ENCODE measurements around the gene TMTC1.

DNA sequence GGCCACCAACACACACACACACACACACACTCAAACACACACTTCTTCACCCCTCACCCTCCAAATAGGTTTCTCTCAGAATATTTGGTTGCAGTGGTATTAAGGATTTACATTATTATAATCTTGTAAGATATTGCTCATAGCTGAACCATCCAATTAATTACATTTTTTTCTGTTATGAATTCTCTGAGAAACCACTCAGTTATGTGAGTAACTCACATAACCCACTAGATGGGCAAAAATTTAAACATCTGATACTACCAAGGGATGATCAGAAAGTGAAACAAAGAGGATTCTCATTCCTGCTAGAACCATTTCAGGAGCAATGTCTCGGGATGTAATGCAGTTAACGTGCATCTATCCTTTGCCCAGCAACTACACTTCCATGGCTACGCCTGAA lies 31.6 kb downstream of the TMTC1 start:
- TF ChIP-seq CTCF (IDR thresholded peaks at IDR 0.05) (no peak), POLR2A (IDR thresholded peaks at IDR 0.05) (no peak)
